ENCODE data around the gene TGFBR3. TPM values are rescaled to one million over a fixed set of nuclear protein-coding genes. Genes with fewer than 3 reads are reported as not detected.
"Not testable (repeated sequence)": the region's sequence is repeated elsewhere in the genome, so short reads cannot be mapped to it uniquely, and the experiment has no call there.

Gene TGFBR3
- polyA plus RNA-seq, 3 donors, result 15.2 to 71.2 (median 43.4) TPM

DNA sequence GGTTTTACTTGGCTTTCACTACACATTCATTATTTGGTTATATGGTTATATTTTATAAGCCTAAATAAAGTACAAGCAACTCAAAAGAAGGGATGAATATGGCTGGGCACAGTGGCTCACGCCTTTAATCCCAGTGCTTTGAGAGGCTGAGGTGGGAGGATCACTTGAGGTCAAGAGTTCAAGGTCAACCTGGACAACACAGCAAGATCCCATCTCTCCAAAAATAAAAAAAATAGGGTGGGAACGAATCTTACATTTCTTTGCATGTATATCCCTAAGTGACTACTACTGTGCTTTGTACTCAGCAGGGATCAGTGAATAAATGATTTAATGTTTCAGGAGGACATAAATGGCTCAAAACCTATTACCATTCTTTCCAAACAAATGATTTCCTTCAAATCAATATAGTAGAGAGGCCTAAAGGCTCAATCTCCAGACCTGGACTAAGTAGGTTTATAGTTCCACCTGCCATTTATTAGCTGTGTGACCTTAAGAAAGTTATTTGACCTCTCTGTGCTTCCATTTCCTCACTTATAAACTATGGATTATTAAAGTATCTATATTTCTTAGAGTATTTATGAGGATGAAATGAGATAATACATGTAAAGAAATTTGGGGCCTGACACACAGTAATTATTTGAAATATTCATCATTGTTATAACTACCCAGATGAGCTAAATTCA lies 28.3 kb downstream of the TGFBR3 start:
- no peak overlapping the region for H3K27ac ChIP-seq (ENCODE audit: low read depth, low read length)
- WGBS, 3 donors, result 94 to 99% (median 96%) methylated on average over 2 of the region's 2 CpGs

DNA sequence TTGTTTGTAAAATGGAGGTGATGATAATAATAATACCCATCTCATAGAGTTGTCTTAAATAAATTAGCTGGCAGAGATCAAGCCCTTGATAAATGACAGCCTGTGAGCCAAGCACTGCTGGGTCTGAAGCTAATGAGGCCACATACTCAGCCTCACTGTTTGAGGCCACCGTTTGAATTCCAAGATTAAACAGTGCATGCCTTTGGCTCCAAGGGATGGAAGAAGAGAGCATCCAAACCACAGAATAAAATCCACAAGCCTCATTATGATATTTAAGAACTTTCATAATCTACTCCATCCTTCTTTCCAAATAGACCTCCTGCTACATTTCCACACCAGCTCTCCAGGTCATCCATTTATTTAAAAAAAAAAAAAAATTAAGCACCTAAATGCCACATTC lies 29.0 kb downstream of the TGFBR3 start:
- 18 to 48% (median 39%) methylated on average over 1 of the region's 1 CpG for WGBS, 3 donors
- no peak overlapping the region for H3K27ac ChIP-seq (ENCODE audit: low read depth, low read length)

GRCh38 chr1:91854852-91855534 lies 31.0 kb downstream of the TGFBR3 start:
- WGBS, 3 donors, result 43 to 73% (median 70%) methylated on average over 3 of the region's 3 CpGs
- H3K27ac ChIP-seq (ENCODE audit: low read depth, low read length), result no peak overlapping the region

GRCh38 chr1:91853397-91853796 lies 32.6 kb downstream of the TGFBR3 start:
- no peak overlapping the region for H3K27ac ChIP-seq (ENCODE audit: low read depth, low read length)
- 97 to 98% (median 97%) methylated on average over 7 of the region's 7 CpGs for WGBS, 3 donors

DNA sequence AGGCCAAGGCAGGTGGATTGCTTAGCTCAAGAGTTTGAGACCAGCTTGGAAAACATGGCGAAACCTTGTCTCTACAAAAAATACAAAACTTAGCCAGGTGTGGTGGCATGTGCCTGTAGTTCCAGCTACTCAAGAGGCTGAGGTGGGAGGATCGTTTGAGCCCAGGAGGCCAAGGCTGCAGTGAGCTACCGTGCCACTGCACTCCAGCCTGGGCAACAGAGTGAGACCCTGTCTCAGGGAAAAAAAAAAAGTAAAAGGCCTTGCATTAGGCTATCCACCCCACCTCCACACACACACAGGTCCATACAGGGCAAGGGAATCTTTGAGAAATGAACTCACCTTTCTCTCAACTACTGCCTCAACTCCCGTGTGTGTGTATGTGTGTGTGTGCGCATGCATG lies 33.9 kb downstream of the TGFBR3 start:
- 94 to 96% (median 94%) methylated on average over 5 of the region's 5 CpGs for WGBS, 3 donors
- H3K27ac ChIP-seq (ENCODE audit: low read depth, low read length), result not testable (repeated sequence)

GRCh38 chr1:91851130-91852010 lies 34.6 kb downstream of the TGFBR3 start:
- 38 to 48% (median 42%) methylated on average over 13 of the region's 13 CpGs for WGBS, 3 donors
- peak overlapping the region; percentile 30 for H3K27ac ChIP-seq (ENCODE audit: low read depth, low read length)

GRCh38 chr1:91850708-91851107 lies 35.2 kb downstream of the TGFBR3 start:
- WGBS, 3 donors, result 50 to 59% (median 57%) methylated on average over 1 of the region's 1 CpG
- peak overlapping the region; percentile 30 for H3K27ac ChIP-seq (ENCODE audit: low read depth, low read length)

GRCh38 chr1:91847851-91848250 lies 38.1 kb downstream of the TGFBR3 start:
- WGBS, 3 donors, result 61 to 85% (median 82%) methylated on average over 2 of the region's 2 CpGs
- no peak overlapping the region for H3K27ac ChIP-seq (ENCODE audit: low read depth, low read length)

DNA sequence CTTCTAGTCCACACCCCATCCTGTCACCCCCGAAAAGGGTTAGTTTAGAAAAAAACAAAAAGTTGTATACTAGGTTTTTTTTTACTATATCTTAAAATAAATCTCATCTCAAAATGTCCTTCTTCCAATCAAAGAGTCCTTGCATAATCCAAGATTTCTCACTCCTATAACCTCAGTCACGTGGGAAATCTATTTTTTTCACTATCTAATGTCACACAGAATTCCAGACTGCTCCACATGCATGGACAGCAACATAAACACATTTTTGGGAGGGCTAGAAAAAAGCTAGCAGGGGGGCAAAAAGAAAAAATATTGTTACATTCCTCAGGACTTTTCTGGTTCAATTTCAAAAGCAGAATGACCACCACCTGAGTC lies 39.3 kb downstream of the TGFBR3 start:
- 29 to 50% (median 46%) methylated on average over 2 of the region's 2 CpGs for WGBS, 3 donors
- no peak overlapping the region for H3K27ac ChIP-seq (ENCODE audit: low read depth, low read length)

DNA sequence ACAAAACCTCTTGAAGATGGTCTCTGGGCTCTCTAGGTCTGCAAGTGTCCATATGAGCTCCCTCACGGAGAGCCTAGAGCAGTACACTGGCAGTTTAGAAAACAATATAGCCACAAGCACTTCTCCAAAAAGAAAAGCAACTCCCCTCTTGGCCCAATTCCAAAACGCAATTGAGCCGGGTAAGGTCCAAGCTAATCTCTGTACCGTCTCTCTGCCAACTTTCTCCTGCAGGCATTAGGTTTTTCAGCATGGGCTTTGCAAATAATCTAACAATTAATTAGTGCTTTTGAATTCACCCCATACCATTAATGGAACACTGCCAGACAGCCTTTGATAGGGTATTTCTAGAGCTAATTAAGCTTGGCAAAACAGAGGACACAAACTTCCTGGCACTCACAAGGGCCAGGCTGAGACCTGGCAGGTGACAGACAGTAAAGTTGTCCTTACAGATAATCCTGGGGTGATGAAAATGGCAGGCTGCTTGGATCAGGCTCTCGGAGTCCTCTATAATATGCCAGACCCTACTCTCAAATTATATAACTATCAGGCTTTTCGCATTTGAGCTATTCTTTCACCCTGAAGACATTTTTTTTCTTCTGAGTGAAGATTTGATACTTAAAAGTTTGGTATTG lies 39.8 kb downstream of the TGFBR3 start:
- WGBS, 3 donors, result 14 to 29% (median 23%) methylated on average over 6 of the region's 6 CpGs
- H3K27ac ChIP-seq (ENCODE audit: low read depth, low read length), result no peak overlapping the region

DNA sequence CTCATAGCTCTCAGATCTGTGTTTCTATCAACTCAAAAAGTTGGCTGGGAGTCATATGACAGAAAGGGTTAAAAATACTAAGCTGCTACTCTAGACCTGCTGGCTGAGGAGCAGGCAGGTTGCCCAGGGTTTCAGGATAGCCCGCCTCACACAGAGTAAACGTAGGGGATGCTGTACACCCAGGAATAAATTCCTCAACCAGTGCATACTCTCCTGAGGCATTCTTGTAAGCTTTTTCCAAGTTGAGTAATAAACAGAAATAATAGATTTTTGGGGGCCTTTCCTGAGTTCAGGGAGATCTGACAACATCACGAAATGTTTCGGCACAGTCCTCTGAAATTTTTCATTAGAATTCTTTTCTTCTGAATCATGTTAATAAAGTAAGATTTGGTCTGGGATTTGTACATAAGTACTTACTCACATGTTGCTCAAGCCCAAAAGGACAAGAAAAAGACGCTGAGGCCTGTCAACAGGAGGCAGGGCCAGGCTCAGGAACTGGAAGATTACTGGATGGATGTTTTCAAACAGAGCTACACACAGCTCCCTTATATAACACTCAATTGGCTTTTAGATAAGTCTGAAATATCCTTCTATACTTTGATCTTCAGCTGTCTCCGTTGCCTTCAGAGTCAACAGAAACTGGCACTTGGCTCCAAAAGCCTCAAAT lies 41.0 kb downstream of the TGFBR3 start:
- WGBS, 3 donors, result 40 to 54% (median 41%) methylated on average over 6 of the region's 6 CpGs
- H3K27ac ChIP-seq (ENCODE audit: low read depth, low read length), result no peak overlapping the region

DNA sequence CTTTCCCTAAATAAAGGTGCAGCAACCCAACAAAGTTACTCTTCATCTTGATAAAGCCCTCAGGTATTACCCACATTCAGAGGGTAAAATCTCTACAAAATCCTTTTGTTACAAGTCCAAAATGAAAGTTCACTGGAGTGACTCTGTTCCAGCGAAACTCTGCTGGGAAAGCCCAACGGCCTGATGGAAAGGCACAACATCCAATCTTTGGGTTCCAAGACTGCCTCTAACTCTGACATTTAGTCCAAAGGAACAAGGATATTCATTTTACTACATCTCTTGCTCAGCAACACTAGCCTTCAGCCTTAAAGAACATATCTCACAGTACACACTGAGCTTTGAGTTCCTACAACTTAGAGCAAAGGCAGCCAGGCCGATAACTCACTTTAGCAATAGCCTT lies 42.1 kb downstream of the TGFBR3 start:
- 92 to 95% (median 93%) methylated on average over 3 of the region's 3 CpGs for WGBS, 3 donors
- H3K27ac ChIP-seq (ENCODE audit: low read depth, low read length), result no peak overlapping the region

DNA sequence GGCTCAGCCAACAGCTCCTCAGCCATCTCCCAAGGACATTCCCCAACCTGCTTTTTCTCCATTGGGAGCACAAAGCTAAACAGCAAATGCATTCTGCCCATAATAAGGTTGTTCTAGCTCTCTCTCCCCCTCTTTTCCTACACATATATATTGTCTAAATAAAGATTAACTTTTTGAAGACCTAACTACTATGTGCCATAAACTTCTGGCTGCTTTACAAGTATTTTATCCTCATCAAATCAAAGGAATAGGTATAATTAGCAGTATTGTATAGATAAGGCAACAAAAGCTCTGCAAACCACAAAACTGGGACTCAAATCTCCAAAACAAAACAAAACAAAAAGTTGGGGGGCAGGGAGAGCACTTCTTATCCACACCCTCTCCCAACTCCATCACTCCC lies 43.4 kb downstream of the TGFBR3 start:
- H3K27ac ChIP-seq (ENCODE audit: low read depth, low read length), result no peak overlapping the region

- no peak overlapping the region for H3K27ac ChIP-seq (ENCODE audit: low read depth, low read length)
- 82 to 92% (median 87%) methylated on average over 3 of the region's 3 CpGs for WGBS, 3 donors
Measured at GRCh38 chr1:91842056-91842455, 43.9 kb downstream of the TGFBR3 start.

DNA sequence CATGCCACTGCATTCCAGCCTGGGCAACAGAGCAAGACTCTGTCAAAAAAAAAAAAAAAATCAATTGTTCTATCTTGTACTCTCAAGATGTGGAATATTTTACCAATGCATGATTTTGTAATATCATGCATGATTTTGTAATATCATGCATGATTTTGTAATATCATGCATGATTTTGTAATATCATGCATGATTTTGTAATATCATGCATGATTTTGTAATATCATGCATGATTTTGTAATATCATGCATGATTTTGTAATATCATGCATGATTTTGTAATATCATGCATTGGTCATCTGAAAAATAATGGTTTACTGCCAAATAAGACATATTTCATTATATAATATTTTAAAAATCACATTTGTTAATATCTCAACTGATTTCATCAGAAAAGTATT lies 45.7 kb downstream of the TGFBR3 start:
- not testable (repeated sequence) for H3K27ac ChIP-seq (ENCODE audit: low read depth, low read length)

GRCh38 chr1:91836331-91837040 lies 49.5 kb downstream of the TGFBR3 start:
- H3K27ac ChIP-seq (ENCODE audit: low read depth, low read length), result no peak overlapping the region
- 80 to 86% (median 86%) methylated on average over 8 of the region's 8 CpGs for WGBS, 3 donors

DNA sequence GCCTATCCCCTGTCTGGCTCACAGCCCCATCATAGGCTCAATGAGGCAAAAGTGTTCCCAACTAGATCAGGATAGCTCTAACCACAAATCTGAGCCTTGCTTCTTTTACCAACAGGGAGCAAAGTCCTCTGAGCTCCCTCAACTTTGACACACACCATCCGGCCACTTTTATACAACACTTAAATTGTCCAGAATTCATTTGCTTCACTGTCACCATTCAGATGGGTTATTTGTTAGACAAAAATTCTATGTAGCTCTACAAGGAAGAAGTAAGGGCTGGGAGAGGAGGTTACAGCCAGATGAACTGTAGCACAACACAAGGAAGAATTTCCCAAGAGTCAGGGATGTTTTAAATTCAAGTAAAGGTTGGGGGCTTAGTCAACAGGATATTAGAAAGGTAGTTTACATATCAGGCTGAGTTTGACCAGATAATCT lies 50.8 kb downstream of the TGFBR3 start:
- no peak overlapping the region for H3K27ac ChIP-seq (ENCODE audit: low read depth, low read length)
- 77 to 92% (median 81%) methylated on average over 1 of the region's 1 CpG for WGBS, 3 donors

DNA sequence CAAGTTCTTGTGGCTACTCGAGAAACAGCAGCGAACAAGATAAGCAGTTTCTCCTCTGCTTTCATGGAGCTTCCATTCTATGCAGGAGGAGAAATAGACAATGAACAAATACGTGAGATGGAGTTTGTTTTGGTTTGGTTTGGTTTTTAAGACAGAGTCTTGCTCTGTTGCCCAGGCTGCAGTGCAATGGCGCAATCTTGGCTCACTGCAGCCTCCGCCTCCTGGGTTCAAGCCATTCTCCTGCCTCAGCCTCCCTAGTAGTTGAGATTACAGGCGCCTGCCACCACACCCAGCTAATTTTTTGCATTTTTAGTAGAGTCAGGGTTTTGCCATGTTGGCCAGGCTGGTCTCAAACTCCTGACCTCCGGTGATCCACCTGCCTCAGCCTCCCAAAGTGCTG lies 51.4 kb downstream of the TGFBR3 start:
- WGBS, 3 donors, result 94 to 96% (median 94%) methylated on average over 7 of the region's 7 CpGs
- H3K27ac ChIP-seq (ENCODE audit: low read depth, low read length), result not testable (repeated sequence)
